Endodermal cell (in vitro differentiated cells): ENCODE measurements around the gene NARS2. TPM values are rescaled to one million over a fixed set of nuclear protein-coding genes. Genes with fewer than 3 reads are reported as not detected.

Source experiments
- DNase-seq: peaks from one replicate; pipeline ENCODE4 v3.0.0-alpha.2; 2017
- H3K27ac ChIP-seq: 2 replicates; pipeline ENCODE4 v1.5.1; 2013; ENCODE audit warnings: mild to moderate bottlenecking, low read depth, low read length, moderate library complexity
- H3K27me3 ChIP-seq: 2 replicates; pipeline ENCODE4 v1.6.1; 2013; ENCODE audit warnings: mild to moderate bottlenecking, low read length, moderate library complexity; ENCODE audit not compliant: insufficient read depth, control insufficient read depth, poor library complexity, severe bottlenecking
- H3K36me3 ChIP-seq: 2 replicates; pipeline ENCODE4 v1.7.0; 2013; ENCODE audit warnings: mild to moderate bottlenecking, low read length, moderate library complexity; ENCODE audit not compliant: control insufficient read depth, insufficient read depth
- H3K4me1 ChIP-seq: one replicate; pipeline ENCODE4 v1.7.0; 2013; ENCODE audit warnings: low read length; ENCODE audit not compliant: control insufficient read depth, insufficient read depth
- H3K4me3 ChIP-seq: 2 replicates; pipeline ENCODE4 v1.5.1; 2013; ENCODE audit warnings: mild to moderate bottlenecking, low read length, moderate library complexity
- H3K9ac ChIP-seq: 2 replicates; pipeline ENCODE4 v1.6.1; 2013; ENCODE audit warnings: mild to moderate bottlenecking, low read length, moderate library complexity; ENCODE audit not compliant: poor library complexity, severe bottlenecking; ENCODE audit errors: extremely low read depth
- H3K9me3 ChIP-seq: 2 replicates; pipeline ENCODE4 v1.6.1; 2013; ENCODE audit warnings: mild to moderate bottlenecking, low read length, moderate library complexity; ENCODE audit not compliant: control insufficient read depth
- H3K27ac Mint-ChIP-seq: 2 replicates; pipeline ENCODE4 v1.8.0; 2020; ENCODE audit warnings: mixed read lengths
- H3K27me3 Mint-ChIP-seq: 2 replicates; pipeline ENCODE4 v1.8.0; 2021; ENCODE audit warnings: mild to moderate bottlenecking, mixed read lengths; ENCODE audit not compliant: insufficient read depth
- H3K36me3 Mint-ChIP-seq: 2 replicates; pipeline ENCODE4 v1.8.0; 2020; ENCODE audit warnings: low read depth, mixed read lengths
- H3K4me1 Mint-ChIP-seq: 2 replicates; pipeline ENCODE4 v1.8.0; 2020; ENCODE audit warnings: mixed read lengths
- H3K4me3 Mint-ChIP-seq: 2 replicates; pipeline ENCODE4 v1.8.0; 2020; ENCODE audit warnings: mild to moderate bottlenecking, moderate library complexity, mixed read lengths
- H3K9me3 Mint-ChIP-seq: 2 replicates; pipeline ENCODE4 v1.8.0; 2020; ENCODE audit warnings: mild to moderate bottlenecking, mixed read lengths
- WGBS, 2 experiments: methylation state at CpG; one replicate each; pipeline versions ENCODE4 v1.1.5 to v1.1.7; 2013; ENCODE audit warnings: missing lambda C conversion rate in 2 of 2, mixed read lengths in 1 of 2; ENCODE audit not compliant: insufficient coverage in 1 of 2, insufficient read length in 1 of 2; 5-methylcytosine and 5-hydroxymethylcytosine counted together
- total RNA-seq, 2 donors: library from RNA; stranded (reverse); fragmentation: NEBNext Ultra II Directional in 1 of 2; extraction: Animal tissue kit (Norgen Biotek cat#: 25700) in 1 of 2; gene quantifications; 2 replicates in 1 of 2; 3 replicates in 1 of 2; pipeline ENCODE4 v1.2.1, GENCODE V29; 2021
- TF ChIP-seq, protein P1 (sequence below): fragments of 200-600 bp; sonication (generic); conservative IDR thresholded peaks from 2 replicates; pipeline ENCODE4 v1.5.0; 2021; ENCODE audit warnings: antibody characterized with exemption, mild to moderate bottlenecking

NARS2 gene
- total RNA-seq, 2 donors from 2014 or later, result 45.8 to 53.7 TPM

DNA sequence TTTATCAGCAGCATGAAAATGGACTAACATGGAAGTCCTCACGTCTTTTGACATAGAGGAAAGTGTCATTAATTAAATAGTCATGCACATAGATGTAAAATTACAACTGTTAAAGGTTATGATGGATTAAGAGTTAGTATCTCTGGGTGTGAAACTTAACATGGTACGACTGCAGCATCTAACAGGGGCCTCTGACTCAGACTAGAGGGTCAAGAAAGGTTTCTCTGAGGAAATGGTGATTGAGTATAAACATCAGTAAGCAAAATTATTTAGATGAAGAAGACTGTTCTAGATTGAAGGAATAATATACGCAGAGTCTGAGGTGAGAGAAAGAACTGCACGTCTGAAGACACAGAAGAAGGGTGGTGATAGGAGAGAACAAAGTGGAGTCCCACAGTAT is 114.9 kb downstream of the NARS2 start:
- Histone ChIP-seq H3K4me1 (peaks cover 5% of the 10 kb centered on the region), H3K9ac (no peak overlapping the region), H3K27ac (no peak overlapping the region), H3K27me3 (no peaks in the 10 kb centered on the region), H3K36me3 (peaks cover 62% of the 10 kb centered on the region), H3K4me3 (no peak overlapping the region), H3K9me3 (no peaks in the 10 kb centered on the region)
- Mint-ChIP-seq H3K27me3 (no peaks in the 10 kb centered on the region), H3K4me1 (no peaks in the 10 kb centered on the region), H3K27ac (no peak overlapping the region), H3K4me3 (no peak overlapping the region), H3K36me3 (peaks cover 60% of the 10 kb centered on the region), H3K9me3 (no peaks in the 10 kb centered on the region)
- DNase-seq, result no peak
- TF ChIP-seq, protein P1, sequence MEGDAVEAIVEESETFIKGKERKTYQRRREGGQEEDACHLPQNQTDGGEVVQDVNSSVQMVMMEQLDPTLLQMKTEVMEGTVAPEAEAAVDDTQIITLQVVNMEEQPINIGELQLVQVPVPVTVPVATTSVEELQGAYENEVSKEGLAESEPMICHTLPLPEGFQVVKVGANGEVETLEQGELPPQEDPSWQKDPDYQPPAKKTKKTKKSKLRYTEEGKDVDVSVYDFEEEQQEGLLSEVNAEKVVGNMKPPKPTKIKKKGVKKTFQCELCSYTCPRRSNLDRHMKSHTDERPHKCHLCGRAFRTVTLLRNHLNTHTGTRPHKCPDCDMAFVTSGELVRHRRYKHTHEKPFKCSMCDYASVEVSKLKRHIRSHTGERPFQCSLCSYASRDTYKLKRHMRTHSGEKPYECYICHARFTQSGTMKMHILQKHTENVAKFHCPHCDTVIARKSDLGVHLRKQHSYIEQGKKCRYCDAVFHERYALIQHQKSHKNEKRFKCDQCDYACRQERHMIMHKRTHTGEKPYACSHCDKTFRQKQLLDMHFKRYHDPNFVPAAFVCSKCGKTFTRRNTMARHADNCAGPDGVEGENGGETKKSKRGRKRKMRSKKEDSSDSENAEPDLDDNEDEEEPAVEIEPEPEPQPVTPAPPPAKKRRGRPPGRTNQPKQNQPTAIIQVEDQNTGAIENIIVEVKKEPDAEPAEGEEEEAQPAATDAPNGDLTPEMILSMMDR, result no peak
- WGBS, 2 experiments, result 92 to 94% methylated on average over 3 to 4 of the region's 4 CpGs

DNA sequence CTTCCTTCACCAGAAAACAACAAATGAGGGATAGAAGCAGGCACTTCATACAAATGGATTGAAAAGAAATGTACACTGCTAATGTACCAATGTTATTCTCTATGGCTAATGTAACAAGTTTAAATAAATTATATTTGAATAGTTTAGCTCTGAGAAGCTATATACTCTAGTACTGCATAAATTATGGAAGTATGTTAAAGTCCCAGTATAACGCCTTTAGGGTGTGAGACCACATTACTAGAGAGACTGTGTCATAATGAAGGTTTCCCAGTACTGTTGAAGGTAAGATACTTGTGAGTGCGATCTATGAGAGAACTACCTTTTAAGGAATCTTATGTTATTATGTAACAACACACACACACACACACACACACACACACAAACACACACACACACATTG is 117.2 kb downstream of the NARS2 start:
- DNase-seq, result no peak
- Mint-ChIP-seq H3K9me3 (no peaks in the 10 kb centered on the region), H3K27ac (no peak overlapping the region), H3K4me3 (no peak overlapping the region), H3K36me3 (peaks cover 47% of the 10 kb centered on the region), H3K27me3 (no peaks in the 10 kb centered on the region), H3K4me1 (no peaks in the 10 kb centered on the region)
- Histone ChIP-seq H3K9me3 (no peaks in the 10 kb centered on the region), H3K27me3 (no peaks in the 10 kb centered on the region), H3K27ac (no peak overlapping the region), H3K36me3 (peaks cover 61% of the 10 kb centered on the region), H3K4me3 (no peak overlapping the region), H3K9ac (no peak overlapping the region), H3K4me1 (peaks cover 5% of the 10 kb centered on the region)
- TF ChIP-seq, protein P1, result no peak
- 95% methylated on average over 2 of the region's 2 CpGs; no CpG with 5 or more reads in 1 of the 2 experiments for WGBS, 2 experiments

DNA sequence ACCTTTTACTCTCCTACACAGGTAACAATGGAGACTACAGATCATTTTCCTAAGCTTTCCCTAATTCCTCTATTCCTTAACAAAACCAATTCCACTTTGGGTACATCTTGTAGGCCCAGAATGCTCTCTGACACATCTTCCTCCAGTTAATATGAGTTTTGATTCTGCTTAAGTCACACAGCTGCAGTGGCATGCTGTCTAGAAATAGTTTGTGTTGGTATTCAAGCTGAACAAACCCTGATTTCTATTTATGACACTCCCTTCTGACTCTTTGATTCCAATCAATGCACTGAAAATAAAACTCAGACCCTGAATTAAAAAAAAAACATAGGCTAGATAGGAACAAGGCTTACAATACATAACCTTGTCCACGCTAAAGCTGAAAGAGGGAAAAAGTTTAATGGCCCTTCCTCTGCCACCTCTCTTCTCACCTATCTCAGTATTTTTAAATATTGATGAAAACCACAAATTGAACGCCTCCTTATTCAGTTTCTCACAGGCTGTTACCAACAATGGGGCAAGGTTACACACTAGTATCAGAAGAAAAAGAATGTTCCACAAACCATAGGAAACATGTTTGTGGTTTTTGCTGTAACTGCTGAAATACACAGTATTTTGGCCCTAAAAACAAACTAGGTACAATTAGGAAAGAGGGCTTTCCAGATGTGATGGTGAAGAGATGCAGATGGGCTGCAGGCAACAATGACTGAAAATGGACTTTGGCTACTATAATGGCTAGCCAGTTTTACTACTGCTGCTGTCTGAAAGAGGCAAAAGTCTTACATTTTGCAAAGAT is 121.3 kb downstream of the NARS2 start:
- peaks cover 5% of the 10 kb centered on the region for H3K4me1 ChIP-seq
- H3K9me3 Mint-ChIP-seq, result no peaks in the 10 kb centered on the region
- H3K27ac ChIP-seq, result no peak overlapping the region
- TF ChIP-seq, protein P1, result no peak
- DNase-seq, result no peak
- no peak overlapping the region for H3K4me3 Mint-ChIP-seq
- no peak overlapping the region for H3K4me3 ChIP-seq
- H3K9me3 ChIP-seq, result no peaks in the 10 kb centered on the region
- WGBS, 2 experiments, result 88 to 100% methylated on average over 1 to 2 of the region's 2 CpGs
- no peak overlapping the region for H3K9ac ChIP-seq
- no peaks in the 10 kb centered on the region for H3K27me3 ChIP-seq
- no peaks in the 10 kb centered on the region for H3K27me3 Mint-ChIP-seq
- H3K36me3 Mint-ChIP-seq, result peaks cover 19% of the 10 kb centered on the region
- peaks cover 4% of the 10 kb centered on the region for H3K4me1 Mint-ChIP-seq
- H3K36me3 ChIP-seq, result peaks cover 28% of the 10 kb centered on the region
- H3K27ac Mint-ChIP-seq, result no peak overlapping the region
